Germinal center (tissue), 1 donor: Measurements from ENCODE around the gene GSTM5.
"Not testable (repeated sequence)": the region's sequence is repeated elsewhere in the genome, so short reads cannot be mapped to it uniquely, and the experiment has no call there.

ENCODE experiments used
- DNase-seq: peaks from one replicate; pipeline ENCODE4 v3.0.0; 2012; ENCODE audit warnings: mixed read lengths, low spot score

GSTM5 gene

DNA sequence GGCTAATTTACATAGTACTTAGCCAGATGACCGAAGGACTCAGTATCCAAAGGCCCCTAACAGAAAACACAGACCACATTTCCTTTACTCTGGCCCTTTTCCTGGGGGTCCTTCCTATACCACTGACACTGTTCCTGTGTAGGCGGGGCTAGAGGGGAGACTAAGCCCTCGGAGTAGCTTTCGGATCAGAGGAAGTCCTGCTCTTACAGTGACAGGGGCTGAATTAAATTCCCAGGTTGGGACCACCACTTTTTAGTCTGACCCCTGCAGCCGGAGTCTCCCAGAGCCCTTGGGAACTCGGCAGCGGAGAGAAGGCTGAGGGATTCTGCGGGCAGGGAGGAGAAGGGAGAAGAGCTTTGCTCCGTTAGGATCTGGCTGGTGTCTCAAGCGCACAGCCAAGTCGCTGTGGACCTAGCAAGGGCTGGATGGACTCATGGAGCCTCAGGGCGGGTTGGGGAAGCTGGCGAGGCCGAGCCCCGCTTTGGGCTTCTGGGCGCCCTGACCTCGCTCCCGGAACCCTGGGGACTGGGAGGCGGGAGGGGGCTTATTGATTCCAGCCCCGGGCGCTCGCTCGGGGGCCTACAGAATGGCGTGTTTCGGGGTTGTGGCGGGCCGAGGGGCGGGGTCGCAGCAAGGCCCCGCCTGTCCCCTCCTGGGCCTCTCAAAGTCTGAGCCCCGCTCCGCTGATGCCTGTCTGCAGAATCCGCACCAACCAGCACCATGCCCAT lies at the start of gene GSTM5:
TSS of gene GSTM5 (plus strand) at position 659 of the 728 bp plus-strand sequence. CDS start at position 721, 62 bp downstream.
- DNase-seq = peak; percentile 0

DNA sequence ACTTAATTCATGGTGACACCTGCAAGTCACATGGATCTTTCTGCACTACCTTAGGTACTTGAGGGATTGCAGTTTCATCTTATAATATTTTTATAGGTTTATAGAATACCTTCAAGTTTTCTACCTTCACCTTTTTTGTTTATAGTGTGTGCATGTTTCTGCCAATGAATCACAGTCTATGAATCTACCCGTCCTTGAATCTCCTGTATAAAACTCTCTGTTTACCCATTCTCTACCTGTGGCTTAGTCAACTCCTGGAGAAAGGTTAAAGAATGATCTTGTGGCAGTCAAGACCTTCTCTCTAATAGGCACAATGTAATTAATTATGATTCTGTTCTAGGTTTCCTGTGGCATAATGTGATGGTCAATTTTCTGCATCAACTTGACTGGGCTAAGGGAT lies 47.4 kb upstream of the GSTM5 start:
- no peak for DNase-seq

DNA sequence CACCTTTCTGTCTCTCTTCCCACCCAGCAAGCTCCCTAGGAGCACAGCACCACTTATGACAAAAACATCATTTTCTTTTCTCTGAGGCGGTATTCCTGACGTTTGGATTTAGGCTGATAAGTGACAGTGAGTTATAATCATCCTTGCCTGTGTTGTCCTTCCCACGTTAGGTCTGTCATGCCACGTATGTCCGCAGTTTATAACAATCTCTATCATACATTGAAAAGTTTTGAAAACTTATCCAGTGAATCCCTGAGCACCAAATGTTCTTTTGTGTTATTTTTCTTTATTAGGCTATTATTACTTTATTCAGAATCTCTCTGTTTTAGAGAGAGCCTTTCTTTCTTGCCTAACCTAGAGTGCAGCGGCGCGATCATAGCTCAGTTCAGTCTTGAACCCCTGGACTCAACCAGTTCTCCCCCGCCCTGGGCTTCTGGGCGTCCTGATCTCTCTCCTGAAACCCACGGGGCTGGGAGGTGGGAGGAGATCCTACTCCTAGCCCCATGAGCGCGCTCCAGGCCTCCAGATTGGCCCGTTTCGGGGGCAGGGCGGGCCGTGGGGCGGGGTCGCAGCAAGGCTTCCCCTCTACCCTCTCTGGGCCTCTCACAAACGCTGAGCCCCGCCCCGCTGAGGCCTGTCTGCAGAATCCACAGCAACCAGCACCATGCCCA lies 44.5 kb upstream of the GSTM5 start, which contains the start of gene GSTM2:
TSS of gene GSTM2 (plus strand) at position 606 of the 671 bp plus-strand sequence. CDS start at position 665, 59 bp downstream.
- DNase-seq = peak; percentile 70

DNA sequence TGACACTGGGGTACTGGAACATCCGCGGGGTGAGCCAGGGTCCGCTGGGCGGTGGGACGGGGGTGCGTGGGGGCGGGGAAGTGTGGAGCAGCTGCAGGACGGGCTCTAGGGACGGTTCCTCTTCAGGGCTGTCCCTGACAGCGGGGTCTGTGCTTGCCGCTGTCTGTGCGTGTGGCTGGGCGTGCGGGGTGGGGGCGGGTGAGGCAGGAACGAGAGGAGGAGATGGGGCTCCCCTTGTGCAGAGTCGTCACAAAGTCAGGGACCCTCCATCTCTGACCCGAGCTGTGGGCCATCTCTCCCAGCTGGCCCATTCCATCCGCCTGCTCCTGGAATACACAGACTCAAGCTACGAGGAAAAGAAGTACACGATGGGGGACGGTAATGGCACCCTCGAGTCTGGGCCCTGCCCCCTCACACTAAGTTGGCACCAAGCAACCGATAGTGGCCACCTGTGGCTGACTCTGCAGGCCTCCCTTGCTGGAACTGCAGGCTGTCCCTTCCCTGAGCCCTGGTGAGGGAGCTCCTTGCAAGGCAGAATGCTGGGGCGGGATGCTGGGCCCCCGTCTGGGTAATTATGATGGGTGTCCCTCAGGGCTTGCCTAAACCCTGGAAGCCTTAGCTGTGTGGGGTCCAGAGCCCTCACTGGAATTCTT lies 43.8 kb upstream of the GSTM5 start:
- no peak for DNase-seq

DNA sequence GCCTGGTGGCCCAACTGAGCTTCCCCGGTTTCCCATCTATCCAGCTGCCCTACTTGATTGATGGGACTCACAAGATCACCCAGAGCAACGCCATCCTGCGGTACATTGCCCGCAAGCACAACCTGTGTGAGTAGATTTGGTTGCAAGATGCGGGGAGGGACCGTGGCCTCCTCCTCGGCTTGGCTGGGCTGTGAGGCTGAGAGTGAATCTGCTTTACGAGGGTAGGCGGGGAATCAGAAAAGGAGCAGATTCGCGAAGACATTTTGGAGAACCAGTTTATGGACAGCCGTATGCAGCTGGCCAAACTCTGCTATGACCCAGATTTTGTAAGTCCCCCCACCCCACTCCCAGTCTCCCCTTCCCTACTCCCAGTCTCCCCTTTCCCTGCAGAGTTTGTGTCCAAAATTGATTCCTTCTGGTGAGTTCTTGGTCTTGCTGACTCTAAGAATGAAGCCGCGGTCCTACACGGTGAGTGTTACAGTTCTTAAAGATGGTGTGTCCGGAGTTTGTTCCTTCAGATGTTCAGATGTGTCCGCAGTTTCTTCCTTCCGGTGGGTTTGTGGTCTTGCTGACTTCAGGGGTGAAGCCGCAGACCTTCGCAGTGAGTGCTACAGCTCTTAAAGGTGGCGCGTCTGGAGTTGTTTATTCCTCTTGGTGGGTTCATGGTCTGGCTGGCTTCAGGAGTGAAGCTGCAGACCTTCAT lies 42.7 kb upstream of the GSTM5 start:
- no peak for DNase-seq

DNA sequence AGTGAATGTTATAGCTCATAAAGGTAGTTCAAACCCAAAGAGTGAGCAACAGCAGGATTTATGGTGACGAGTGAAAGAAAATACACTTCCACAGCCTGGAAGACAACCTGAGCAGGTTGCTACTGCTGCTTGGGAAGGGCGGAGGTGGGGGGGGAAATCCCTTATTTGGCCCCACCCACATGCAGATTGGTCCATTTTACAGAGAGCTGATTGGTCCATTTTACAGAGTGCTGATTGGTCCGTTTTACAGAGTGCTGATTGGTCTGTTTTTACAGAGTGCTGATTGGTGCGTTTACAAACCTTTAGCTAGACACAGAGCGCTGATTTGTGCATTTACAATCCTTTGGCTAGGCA lies 42.1 kb upstream of the GSTM5 start:
- DNase-seq = not testable (repeated sequence)

DNA sequence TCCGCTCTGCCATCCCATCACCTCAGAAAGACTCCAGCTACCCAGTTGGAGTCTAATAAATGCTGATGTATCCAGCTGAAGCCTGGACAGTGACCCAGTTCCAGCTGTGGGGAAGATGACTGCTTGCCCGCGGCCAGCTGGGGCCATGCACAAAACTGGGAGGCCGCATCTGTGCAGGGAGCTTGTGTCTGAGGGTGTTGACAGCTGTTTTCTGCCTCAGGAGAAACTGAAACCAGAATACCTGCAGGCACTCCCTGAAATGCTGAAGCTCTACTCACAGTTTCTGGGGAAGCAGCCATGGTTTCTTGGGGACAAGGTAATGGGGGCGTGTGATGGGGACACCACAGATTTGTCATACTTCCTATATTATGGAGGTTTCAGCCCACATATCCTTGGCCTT lies 41.0 kb upstream of the GSTM5 start:
- DNase-seq = no peak

DNA sequence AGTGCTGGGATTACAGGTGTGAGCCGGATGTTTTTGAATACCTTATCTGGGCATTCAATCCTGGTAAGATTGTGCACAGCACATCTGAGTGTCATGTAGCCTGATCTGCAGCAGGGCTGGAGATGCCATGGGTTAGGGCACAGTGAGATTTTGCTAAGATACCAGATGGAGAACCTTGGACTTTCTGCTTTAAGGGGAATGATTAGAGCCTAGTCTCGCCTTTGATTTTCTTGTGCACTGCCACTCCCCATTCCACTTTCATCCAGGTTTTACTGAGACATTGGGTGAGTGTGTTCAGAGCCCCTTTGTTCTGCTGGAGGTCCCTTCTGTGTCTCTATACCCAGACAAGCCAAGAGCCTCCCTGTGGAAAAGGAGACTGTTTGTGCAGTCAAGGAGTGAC lies 38.2 kb upstream of the GSTM5 start:
- DNase-seq = not testable (repeated sequence)

DNA sequence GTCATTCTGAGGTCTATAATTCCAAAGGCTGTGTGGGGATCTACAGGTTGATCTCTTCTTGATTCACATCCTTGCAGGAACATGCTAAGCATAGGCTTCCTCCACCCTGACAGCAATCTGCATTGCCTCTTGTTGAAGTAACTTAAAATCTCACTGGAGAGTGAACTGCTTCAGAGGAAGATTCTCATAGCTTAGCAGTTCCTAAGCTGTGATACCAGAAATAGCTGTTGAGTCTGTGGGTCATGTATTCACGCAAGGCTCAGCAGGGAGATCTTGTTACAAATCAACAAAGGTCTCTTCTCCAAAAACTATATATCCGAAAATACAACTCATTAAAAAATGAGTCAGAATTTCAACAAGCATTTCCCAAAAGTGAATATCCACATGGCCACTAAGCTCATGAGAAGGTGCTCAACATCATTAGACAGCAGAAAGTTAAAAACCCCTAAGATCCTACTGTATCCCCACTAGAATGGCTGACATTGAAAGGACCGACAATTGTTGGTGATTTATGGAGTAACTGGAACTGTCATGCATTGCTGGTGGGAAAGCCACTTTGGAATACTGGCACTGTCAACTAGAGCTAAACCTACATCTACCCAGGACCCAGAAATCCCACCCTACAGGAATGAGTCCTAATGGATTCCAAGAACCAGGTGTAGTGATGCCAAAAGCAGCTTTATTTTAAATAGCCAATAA lies 35.2 kb upstream of the GSTM5 start:
- not testable (repeated sequence) for DNase-seq

DNA sequence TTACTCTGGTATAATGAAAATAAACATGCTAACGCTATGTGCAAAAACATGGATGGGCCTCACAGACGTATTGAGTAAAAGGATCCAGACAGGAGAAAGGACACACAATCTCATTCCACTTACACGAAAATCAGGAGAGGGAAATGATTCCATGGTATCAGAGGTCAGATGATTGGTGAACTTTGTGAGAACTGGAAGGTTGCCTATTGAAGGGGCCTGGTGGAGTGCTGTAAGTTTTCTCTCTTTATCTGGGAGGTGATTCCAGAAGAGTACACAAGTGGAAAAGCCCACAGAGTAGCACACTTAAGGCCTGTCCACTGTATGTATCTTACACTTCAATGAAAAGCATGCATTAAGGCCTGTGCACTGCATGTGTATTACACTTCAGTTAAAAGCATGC lies 34.6 kb upstream of the GSTM5 start:
- DNase-seq = no peak

DNA sequence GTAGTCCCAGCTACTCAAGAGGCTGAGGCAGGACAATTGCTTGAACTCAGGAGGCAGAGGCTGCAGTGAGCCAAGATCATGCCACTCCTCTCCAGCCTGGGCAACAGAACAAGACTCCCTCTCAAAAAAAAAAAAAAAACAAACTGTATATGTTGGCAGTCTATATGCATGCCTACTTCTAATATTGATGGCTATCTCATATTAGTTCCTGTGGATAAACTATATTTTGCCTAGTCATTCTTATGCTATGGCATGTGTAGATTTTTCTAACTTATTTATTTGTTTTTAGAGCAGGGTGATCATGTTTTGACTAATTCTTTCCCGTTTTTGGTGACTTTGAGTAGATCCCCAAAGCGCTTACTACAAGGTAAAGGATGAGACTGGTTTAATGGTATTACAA lies 33.4 kb upstream of the GSTM5 start:
- not testable (repeated sequence) for DNase-seq

DNA sequence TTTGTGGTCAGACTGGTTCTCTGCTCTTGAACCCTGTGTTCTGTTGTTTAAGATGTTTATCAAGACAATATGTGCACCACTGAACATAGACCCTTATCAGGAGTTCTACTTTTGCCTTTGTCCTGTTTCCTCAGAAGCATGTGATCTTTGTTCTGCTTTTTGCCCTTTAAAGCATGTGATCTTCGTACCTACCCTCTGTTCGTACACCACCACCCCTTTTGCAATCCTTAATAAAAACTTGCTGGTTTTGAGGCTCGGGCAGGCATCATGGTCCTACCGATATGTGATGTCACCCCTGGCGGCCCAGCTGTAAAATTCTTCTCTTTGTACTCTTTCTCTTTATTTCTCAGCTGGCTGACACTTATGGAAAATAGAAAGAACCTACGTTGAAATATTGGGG lies 27.3 kb upstream of the GSTM5 start:
- not testable (repeated sequence) for DNase-seq

DNA sequence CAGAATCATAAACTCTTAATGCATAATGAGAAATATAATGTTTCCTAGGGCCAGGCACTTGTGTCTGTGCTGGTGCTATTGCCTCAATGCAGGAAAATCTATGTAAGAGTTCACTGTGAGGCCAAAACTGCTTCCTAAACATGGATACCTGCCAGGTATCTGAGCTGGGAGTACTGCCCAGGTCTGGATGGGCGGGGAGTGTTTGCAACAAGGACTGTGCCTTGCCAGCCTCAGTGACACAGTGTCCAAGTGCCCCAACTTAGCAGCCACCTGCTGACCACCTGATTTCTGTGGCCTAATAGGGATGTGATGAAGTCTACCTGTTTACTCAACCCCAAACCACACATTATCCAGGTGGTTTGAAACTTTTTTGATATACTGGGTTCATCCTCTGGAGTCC lies 26.7 kb upstream of the GSTM5 start:
- not testable (repeated sequence) for DNase-seq

DNA sequence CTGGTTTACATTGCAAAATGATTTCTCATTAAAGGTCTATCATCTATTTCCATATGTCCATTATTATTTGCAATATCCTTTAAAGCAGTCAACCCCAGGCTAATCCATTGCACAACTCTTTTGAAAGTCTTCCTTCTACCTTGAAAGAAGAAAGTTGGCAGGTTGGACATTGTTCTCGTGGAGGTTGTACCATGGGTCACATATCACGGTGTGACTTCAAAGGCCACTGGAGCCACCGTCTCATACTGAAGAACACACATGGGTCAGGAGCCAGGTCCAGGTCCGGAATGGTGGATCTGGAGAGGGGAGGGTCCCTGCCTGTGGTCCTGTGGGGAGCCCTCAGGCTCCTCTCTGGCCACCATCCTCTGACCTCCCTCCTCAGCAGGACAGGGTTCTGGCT lies 26.2 kb upstream of the GSTM5 start:
- DNase-seq = not testable (repeated sequence)

DNA sequence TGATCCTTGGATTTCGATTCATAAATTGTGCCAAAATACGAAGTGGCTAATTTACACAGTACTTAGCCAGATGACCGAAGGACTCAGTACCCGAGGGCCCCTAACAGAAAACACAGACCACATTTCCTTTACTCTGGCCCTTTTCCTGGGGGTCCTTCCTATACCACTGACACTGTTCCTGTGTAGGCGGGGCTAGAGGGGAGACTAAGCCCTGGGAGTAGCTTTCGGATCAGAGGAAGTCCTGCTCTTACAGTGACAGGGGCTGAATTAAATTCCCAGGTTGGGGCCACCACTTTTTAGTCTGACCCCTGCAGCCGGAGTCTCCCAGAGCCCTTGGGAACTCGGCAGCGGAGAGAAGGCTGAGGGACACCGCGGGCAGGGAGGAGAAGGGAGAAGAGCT lies 24.9 kb upstream of the GSTM5 start:
- not testable (repeated sequence) for DNase-seq

DNA sequence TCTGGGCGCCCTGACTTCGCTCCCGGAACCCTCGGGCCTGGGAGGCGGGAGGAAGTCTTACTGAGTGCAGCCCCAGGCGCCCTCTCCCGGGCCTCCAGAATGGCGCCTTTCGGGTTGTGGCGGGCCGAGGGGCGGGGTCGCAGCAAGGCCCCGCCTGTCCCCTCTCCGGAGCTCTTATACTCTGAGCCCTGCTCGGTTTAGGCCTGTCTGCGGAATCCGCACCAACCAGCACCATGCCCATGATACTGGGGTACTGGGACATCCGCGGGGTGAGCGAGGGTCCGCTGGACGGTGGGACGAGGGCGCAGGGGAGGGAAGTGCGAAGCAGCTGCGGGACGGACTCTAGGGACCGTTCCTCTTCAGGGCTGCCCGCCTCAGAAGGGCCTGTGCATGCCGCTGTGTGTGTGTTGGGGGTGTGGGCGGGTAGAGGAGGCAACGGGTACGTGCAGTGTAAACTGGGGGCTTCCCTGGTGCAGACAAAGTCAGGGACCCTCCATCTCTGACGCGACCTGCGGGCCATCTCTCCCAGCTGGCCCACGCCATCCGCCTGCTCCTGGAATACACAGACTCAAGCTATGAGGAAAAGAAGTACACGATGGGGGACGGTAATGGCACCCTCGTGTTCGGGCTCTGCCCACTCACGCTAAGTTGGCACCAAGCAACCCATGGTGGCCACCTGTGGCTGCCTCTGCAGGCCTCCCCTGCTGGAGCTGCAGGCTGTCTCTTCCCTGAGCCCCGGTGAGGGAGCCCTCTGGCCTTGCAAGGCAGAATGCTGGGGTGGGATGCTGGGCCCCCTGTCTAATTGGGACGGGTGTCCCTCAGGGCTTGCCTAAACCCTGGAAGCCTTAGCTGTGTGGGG lies 24.2 kb upstream of the GSTM5 start, which contains the start of gene GSTM1:
TSS of gene GSTM1 (plus strand) at position 177 of the 859 bp plus-strand sequence. CDS start at position 234, 57 bp downstream.
- no peak for DNase-seq

DNA sequence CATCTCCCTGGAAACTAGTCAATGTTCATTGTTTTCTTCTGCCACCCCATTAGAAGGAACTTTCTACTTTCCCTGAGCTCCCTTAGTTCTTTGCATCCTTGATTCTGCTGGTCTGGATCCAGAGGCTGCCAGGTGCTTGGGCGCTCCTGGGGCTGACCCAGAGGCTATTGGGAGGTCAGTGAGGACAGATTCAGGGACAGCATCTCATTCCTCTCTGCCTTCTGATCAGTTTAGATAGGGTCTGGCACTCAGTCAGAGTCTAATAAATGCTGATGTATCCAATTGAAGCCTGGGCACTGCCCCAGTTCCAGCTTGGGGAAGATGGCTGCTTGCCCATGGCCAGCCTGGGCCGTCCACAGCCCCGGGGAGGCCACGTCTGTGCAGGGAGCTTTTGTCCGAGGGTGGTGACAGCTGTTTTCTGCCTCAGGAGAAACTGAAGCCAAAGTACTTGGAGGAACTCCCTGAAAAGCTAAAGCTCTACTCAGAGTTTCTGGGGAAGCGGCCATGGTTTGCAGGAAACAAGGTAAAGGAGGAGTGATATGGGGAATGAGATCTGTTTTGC lies 22.1 kb upstream of the GSTM5 start:
- DNase-seq = no peak

DNA sequence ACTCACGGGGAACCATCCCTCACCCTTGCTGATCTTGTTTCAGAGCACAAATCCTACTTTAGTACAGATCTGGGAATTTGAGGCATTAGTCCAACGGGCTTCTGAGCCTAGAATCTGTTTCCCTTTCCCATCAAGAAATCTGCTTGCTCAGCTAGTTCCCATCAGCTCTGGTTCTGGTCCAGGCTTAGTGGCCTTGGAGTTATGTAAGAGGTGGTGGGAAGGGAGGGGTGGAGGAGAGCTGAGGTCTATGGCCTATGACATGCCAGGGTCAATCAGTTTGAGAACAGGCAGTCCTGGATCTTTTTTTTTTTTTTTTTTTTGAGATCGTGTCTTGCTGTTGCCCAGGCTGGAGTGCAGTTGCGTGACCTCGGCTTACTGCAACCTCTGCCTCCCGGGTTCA lies 20.3 kb upstream of the GSTM5 start:
- no peak for DNase-seq

DNA sequence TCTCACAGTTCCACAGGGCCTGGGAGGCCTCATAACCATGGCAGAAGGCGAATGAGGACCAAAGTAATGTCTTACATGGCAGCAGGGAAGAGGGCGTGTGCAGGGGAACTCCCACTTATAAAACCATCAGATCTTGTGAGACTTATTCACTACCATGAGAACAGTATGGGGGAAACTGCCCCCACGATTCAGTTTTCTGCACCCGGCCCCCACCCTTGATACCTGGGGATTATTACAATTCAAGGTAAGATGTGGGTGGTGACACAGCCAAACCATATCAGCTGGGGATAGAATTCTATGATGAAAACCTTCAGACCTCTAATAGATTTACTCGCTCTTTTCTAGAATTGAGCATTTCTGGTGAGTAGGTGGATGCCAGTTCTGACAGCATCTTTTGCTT lies 17.7 kb upstream of the GSTM5 start:
- not testable (repeated sequence) for DNase-seq

DNA sequence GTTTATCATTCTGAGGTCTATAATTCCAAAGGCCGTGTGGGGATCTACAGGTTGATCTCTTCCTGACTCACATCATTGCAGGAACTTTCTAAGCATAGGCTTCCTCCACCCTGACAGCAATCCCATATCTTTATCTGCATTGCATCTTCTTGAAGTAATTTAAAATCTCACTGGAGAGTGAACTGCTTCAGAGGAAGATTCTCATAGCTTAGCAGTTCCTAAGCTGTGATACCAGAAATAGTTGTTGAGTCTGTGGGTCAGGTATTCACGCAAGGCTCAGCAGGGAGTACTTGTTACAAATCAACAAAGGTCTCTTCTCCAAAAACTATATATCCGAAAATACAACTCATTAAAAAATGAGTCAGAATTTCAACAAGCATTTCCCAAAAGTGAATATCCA lies 16.9 kb upstream of the GSTM5 start:
- DNase-seq = not testable (repeated sequence)
